Colon (tissue), 2 donors: Measurements from ENCODE around the gene TRA2A.

Source experiments
- FAIRE-seq: peaks from 2 replicates; lab custom pipeline; 2012; peaks lifted over from hg19 to GRCh38; lab: Jason Lieb, UNC
- donor health status: control.
- donor health status: control.

Gene TRA2A

DNA sequence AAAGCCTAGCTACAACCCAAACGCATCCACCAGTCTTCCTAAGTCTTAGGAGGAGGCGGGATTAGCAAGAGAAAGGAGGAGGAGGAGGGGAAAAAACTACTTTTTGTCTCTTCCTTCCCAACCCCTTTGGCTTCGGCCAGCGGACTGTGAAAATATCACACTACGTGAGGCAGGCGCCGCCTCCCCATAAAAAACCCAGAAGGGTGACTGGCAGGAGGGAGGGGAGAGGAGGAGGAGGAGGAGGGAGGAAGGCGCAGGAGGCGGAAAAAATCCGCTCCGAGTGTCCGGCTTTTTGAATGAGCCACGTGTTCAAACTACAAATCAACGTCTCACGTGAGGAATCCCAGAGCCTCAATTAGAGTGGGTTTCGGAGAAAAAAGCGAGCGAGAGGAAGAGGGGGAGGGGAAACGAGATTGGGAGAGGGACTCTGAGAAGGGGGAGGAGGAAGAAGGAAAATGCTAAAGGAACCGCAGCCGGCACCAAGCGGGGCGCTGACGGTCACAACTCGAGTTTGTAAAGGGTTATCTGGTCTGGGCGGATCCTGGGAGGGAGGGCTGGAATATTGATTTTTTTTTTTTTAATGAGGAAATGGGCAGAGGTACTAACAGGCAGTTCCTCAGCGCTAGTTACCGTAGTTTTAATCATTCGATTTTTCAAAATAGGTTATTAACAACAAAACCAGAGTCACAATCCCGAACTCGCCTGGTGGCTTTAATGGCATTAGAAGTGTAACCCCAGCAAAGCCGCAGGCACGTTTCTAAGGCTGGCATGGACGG, 61.3 kb downstream of the TRA2A start, which contains the start of gene IGF2BP3:
Gene IGF2BP3, minus strand, starts transcription at position 162 of the 776 bp plus-strand sequence. CDS start 381 bp downstream, outside the sequence.
- FAIRE-seq = no peak

DNA sequence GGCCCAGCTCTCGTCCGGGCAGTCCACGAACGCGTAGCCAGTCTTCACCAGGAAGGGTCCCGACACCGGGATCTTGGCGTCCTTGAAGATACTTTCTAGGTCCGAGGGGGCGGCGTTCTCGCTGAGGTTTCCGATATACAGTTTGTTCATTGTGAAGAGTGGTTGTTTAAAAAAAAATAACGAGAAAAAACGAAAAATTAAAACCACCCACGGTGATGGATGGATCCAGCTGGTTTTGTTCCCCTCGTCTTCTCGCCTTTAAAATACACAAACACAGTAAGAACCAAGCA, 61.9 kb downstream of the TRA2A start:
- FAIRE-seq = no peak

DNA sequence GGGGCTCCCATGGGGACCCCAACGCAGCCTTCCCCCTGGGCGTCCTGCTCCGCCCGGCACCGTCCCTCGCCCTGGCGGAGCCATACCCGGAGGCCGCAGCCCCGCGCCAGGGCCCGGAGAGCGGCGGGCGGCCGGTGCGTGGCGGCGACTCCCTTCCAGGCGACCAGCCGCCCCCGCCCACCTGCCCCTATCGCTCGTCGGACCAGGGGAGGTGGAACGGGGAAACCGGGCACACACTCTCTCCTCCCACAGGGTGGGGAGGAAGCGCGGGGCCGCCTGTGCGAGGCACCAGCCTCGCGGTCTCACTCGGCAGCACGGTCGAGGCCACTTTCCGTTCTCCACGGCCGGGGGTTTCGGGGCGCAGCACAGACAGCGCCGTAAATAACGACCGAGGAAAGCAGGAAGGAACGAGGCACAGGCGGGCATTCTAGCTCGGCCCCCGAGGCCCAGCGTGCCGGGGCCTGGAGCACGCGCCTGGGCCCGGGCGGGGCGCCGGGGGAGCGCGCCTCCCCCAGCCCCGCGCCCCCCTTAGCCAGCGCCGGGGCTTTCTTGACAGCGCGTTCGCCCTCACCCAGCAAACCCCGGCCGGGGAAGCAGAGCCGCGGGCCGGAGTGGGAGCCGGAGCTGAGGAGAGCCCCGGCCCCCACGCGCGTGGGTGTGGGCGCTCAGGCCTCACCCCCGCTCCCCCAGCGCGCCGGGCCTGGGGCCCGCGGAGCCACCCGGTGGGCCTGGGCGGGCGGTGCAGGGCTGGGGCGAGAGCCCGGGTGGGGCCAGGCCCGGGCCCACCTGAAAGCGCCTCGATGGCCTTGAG, 62.4 kb downstream of the TRA2A start:
- no peak for FAIRE-seq

DNA sequence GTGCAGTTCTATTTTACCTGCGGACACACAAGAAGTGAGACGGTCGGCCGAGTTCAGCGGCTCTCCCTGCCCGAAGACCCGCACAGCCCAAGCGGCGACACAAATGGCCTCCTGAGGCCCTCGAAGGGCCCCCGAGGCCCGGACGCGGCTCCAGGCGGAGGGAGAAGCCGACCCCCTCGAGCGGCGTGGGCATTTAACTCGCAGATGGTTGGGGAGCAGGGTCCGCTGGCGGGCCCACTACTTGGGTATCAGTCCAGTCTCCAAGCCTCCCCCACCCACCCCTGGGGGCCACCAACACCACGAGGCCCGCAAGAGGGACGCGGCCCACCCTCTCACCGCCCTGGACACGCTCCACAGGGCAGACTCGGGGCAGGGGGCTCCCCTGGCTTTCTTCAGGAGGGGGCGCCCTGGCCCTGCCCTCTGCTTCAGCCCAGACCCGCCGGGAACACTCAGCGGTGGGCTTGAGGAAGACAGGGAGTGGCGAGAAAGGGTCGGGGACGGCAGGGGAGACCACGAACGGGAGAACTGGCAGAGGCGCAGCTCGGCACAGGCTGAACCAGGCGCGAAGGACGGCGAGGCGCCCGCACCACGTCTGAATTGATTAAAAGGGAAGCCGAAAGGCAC, 63.1 kb downstream of the TRA2A start:
- no peak for FAIRE-seq

DNA sequence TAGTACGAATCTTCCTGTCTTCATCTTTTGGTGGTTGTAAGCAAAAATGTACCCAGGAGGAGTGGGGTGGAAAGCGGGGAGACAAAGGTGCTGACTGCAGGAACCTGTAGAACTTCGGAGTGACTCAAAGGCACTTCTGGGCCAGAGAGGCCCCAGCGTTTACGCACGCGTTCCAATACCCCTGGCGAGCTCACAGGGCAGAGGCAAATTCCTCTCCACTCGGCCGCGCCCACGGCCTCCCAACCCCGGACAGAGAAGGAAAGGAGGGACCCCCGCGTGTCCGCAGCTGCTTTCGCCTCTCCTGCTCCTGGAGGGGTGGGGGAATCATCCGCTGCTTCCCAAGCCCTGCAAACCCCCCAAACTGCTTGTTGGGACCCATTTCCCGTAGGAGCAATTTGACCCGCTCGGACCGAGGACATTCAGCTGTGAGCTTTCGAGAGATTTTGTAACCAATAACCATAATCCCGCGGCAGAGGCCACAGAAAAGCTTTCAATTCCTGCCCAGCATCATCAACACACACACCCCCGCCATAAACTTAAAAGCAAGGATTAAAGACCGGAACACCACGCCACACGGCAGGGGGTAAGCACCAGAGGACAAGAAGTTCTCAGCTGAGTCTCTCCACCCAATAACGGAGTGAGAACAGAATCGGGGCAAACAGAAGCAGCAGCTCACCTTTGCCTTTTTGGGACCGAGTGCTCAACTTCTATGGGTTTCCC, 63.8 kb downstream of the TRA2A start:
- FAIRE-seq = no peak

DNA sequence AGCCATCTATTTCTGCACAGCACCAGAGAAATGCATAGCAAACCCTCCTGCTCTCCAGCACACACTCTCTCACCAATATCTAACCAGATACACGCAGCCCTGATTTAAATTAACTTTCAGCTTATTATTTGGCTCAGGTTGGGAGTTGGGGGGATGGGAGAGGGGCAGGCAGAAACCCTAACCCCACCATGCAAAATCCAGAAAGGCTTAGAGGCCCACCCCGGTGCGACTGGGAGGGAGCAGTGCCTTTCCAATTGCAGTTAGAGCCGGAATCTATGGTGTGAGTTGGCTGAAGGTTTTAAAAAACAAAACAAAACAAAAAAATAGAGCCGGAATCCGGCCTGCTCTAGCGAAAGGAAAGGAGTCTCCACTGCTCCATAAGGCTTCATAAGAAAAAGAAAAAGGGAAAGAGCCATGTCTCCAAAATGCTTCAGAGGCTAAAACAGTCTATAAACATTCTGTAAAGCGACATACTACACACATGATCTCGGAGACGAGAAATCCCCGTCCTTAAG, 64.4 kb downstream of the TRA2A start:
- FAIRE-seq = no peak

DNA sequence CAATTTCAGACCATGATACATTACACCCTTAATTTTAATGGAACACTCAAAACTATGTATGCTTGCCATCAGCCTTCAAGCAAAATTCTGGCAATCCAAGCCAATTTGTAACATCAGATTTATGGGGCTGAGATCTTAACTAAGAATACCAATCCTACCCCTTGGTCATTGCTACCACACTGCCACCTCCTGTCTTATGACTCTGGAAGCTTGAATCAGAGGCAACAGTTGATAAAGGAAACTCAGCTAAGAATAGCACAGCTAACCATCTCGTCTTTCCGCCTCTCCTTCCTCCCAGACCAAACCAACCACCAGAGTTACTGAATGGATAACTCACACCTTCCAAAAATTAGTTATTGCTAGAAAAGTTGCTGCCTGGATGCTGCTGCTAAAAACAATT, 68.9 kb downstream of the TRA2A start:
- FAIRE-seq = no peak

DNA sequence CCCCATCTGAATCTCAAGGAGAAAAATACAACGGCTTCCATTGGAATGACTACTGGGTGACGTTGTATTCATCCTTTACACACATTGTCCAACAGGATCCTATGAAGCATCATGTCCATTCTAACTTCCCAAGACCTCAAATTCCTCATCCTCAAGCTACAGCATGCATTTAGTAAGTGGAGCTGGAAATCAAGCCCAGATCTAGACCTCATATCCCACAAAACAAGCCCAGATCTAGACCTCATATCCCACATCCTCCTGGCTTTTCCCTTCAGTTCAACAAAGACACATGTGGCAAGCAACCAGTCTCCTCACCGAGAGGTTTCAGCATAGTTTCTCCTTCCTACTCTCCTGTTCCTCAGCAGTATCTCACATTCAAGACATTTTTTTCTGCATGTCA, 73.7 kb downstream of the TRA2A start:
- no peak for FAIRE-seq

DNA sequence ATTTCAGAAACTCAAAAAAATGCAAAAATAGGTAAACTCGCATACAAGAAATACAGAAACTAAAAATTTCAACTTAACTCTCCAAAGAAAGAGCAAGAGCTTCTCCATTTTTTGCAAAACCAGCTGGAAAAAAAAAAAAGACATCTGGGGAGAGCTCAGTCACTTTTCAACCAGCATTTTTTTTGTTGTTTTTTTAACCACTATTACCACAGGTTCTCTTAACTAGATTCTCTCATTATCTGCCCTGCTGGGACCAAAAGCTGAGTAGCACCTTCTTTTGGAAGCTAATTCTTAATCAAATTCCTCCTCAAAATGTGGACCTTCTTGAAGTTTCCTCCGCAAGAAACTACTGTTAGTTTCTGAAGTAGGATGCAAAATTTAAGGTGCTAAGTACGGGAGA, 75.7 kb downstream of the TRA2A start:
- no peak for FAIRE-seq

DNA sequence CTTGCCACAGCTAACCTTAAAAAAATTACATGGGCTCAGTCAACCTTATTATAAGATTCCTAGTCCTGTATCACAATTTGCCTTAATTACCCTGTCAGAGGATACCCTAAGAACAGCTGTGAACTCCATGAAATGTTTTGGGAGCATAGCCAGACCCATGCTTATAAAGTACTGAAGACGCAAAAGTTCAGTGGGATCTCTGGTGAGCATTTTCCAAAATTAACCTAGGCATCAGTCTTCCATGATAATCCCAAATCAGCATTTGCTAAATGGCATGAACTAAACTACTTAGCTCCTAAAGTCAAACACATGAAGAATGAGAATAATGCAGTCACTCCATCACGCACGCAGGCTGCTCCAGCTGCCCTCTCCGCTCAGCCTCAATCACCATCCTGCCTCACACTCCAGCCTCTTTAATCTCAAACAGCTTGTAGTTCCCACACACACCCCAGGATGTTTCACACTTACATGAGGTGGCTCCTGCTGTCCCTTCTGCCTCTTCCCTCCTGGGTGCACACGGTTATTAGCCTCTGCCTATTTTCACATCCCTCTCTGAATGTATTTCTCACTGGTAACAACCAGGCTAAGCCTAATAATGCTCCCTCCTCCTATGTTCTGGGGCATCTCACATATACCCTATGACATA, 76.8 kb downstream of the TRA2A start:
- FAIRE-seq = no peak
